ENCODE measurements around the gene WDFY2. TPM values are rescaled to one million over a fixed set of nuclear protein-coding genes. Genes with fewer than 3 reads are reported as not detected.

WDFY2 gene
- total RNA-seq, 6 experiments from 2014 or later: 11.4 to 15.7 (median 13.4) TPM

- Mint-ChIP-seq H3K9me3 (no peaks in the 10 kb centered on the region), H3K4me1 (ENCODE audit: low read depth) (no peaks in the 10 kb centered on the region; the same call in 1 of the 2 replicates), H3K27me3 (ENCODE audit: insufficient read depth) (no peaks in the 10 kb centered on the region), H3K27ac (peak overlapping the region; percentile 43; the same call in 1 of the 2 replicates), H3K36me3 (ENCODE audit: low read depth) (peaks cover 17% of the 10 kb centered on the region), H3K4me3 (no peak overlapping the region)
- DNase-seq: no peak
- no peak for TF ChIP-seq CTCF (IDR thresholded peaks at IDR 0.05)
Measured at GRCh38 chr13:51727634-51728274, 143.5 kb downstream of the WDFY2 start.

GRCh38 chr13:51728275-51728673 lies 144.0 kb downstream of the WDFY2 start:
- no peak overlapping the region for H3K27ac Mint-ChIP-seq
- no peak for DNase-seq
- TF ChIP-seq CTCF (IDR thresholded peaks at IDR 0.05): no peak
- H3K4me1 Mint-ChIP-seq (ENCODE audit: low read depth): peaks cover 2% of the 10 kb centered on the region
- no peak overlapping the region; the same call in 1 of the 2 replicates for H3K4me3 Mint-ChIP-seq
- no peaks in the 10 kb centered on the region for H3K9me3 Mint-ChIP-seq
- peaks cover 14% of the 10 kb centered on the region for H3K36me3 Mint-ChIP-seq (ENCODE audit: low read depth)
- no peaks in the 10 kb centered on the region for H3K27me3 Mint-ChIP-seq (ENCODE audit: insufficient read depth)

GRCh38 chr13:51728972-51729371 lies 144.7 kb downstream of the WDFY2 start:
- H3K27ac Mint-ChIP-seq: no peak overlapping the region
- H3K4me1 Mint-ChIP-seq (ENCODE audit: low read depth): peaks cover 9% of the 10 kb centered on the region
- peaks cover 10% of the 10 kb centered on the region for H3K36me3 Mint-ChIP-seq (ENCODE audit: low read depth)
- no peak for TF ChIP-seq CTCF (IDR thresholded peaks at IDR 0.05)
- H3K27me3 Mint-ChIP-seq (ENCODE audit: insufficient read depth): no peaks in the 10 kb centered on the region
- peak; percentile 89 for DNase-seq
- H3K4me3 Mint-ChIP-seq: no peak overlapping the region
- no peaks in the 10 kb centered on the region for H3K9me3 Mint-ChIP-seq

GRCh38 chr13:51729866-51730553 lies 145.7 kb downstream of the WDFY2 start:
- TF ChIP-seq CTCF (IDR thresholded peaks at IDR 0.05): no peak
- peaks cover 20% of the 10 kb centered on the region for H3K4me1 Mint-ChIP-seq (ENCODE audit: low read depth)
- no peaks in the 10 kb centered on the region for H3K9me3 Mint-ChIP-seq
- H3K27ac Mint-ChIP-seq: no peak overlapping the region
- H3K4me3 Mint-ChIP-seq: no peak overlapping the region
- H3K27me3 Mint-ChIP-seq (ENCODE audit: insufficient read depth): no peaks in the 10 kb centered on the region
- peaks cover 10% of the 10 kb centered on the region for H3K36me3 Mint-ChIP-seq (ENCODE audit: low read depth)
- DNase-seq: peak; percentile 85

- Mint-ChIP-seq H3K9me3 (no peaks in the 10 kb centered on the region), H3K4me1 (ENCODE audit: low read depth) (peaks cover 29% of the 10 kb centered on the region), H3K36me3 (ENCODE audit: low read depth) (peaks cover 12% of the 10 kb centered on the region), H3K27ac (no peak overlapping the region), H3K4me3 (no peak overlapping the region), H3K27me3 (ENCODE audit: insufficient read depth) (no peaks in the 10 kb centered on the region)
- no peak for TF ChIP-seq CTCF (IDR thresholded peaks at IDR 0.05)
- DNase-seq: no peak
Measured at GRCh38 chr13:51730927-51731326, 146.7 kb downstream of the WDFY2 start.
